H1 (cell line): Measurements from ENCODE around the gene GRK6. TPM values are rescaled to one million over a fixed set of nuclear protein-coding genes. Genes with fewer than 3 reads are reported as not detected.

Experiments used
- CTCF ChIA-PET: fragments of 300-600 bp; sonication (Branson Sonifier 250); formaldehyde crosslinking; loops from one replicate; lab custom pipeline; 2021; ENCODE audit not compliant: partially characterized antibody; lab: Charles Lee
- POLR2A ChIA-PET: fragments of 300-600 bp; sonication (Branson Sonifier 250); formaldehyde crosslinking; loops from one replicate; lab custom pipeline; 2021; ENCODE audit warnings: inconsistent platforms; ENCODE audit not compliant: partially characterized antibody; lab: Charles Lee
- DNase-seq, 2 experiments: peaks; one replicate each; pipeline versions ENCODE4 v3.0.0 to v3.0.0-alpha.2; 2010 to 2022; ENCODE audit warnings: low spot score in 2 of 2, low read depth in 1 of 2, mixed read lengths in 1 of 2
- FAIRE-seq: peaks from 2 replicates; lab custom pipeline; 2011; peaks lifted over from hg19 to GRCh38; lab: Jason Lieb, UNC
- H2AFZ ChIP-seq: 2 replicates; pipeline ENCODE4 v1.8.1; 2012; ENCODE audit warnings: low read length, inconsistent platforms
- H2AK5ac ChIP-seq: 2 replicates; pipeline ENCODE4 v1.6.1; 2013; ENCODE audit warnings: low read depth, low read length
- H2BK120ac ChIP-seq: replicated peaks from 2 replicates; pipeline ENCODE3; 2013; ENCODE audit warnings: low read depth, low read length, inconsistent platforms
- H2BK12ac ChIP-seq: 2 replicates; pipeline ENCODE4 v1.6.1; 2013; ENCODE audit warnings: low read depth, low read length
- H2BK15ac ChIP-seq: 2 replicates; pipeline ENCODE4 v1.6.1; 2013; ENCODE audit warnings: low read length
- H2BK20ac ChIP-seq: 2 replicates; pipeline ENCODE4 v1.6.1; 2013; ENCODE audit warnings: low read length
- H2BK5ac ChIP-seq: 2 replicates; pipeline ENCODE4 v1.6.1; 2013; ENCODE audit warnings: low read depth, low read length
- H3K14ac ChIP-seq: 2 replicates; pipeline ENCODE4 v1.6.1; 2013; ENCODE audit warnings: inconsistent platforms; ENCODE audit not compliant: insufficient read length
- H3K18ac ChIP-seq: 2 replicates; pipeline ENCODE4 v1.6.1; 2013; ENCODE audit warnings: low read length; ENCODE audit errors: extremely low read depth
- H3K23ac ChIP-seq: 2 replicates; pipeline ENCODE4 v1.6.1; 2013; ENCODE audit warnings: inconsistent platforms; ENCODE audit not compliant: insufficient read length
- H3K23me2 ChIP-seq: 2 replicates; pipeline ENCODE4 v1.6.1; 2013; ENCODE audit warnings: low read depth, low read length
- H3K27ac ChIP-seq: 2 replicates; pipeline ENCODE4 v1.6.1; 2011; ENCODE audit warnings: low read depth, low read length, inconsistent platforms
- H3K27me3 ChIP-seq, 4 experiments: replicated peaks in 1 of 4; 1 replicate in 1 of 4; 2 replicates in 3 of 4; pipeline versions ENCODE4 v1.6.1 to v1.8.1; 2011 to 2013; ENCODE audit warnings: low read length in 3 of 4, mild to moderate bottlenecking in 3 of 4, inconsistent platforms in 2 of 4, mixed read lengths in 2 of 4, moderate library complexity in 1 of 4; ENCODE audit not compliant: control insufficient read depth in 3 of 4, insufficient read depth in 3 of 4; ENCODE audit errors: extremely low read depth in 1 of 4
- H3K36me3 ChIP-seq, 4 experiments: 2 replicates each; pipeline versions ENCODE4 v1.6.1 to v1.8.1; 2011 to 2013; ENCODE audit warnings: mild to moderate bottlenecking in 4 of 4, low read length in 3 of 4, moderate library complexity in 2 of 4, control low read depth in 1 of 4, inconsistent platforms in 1 of 4; ENCODE audit not compliant: insufficient read depth in 4 of 4, control insufficient read depth in 2 of 4
- H3K4ac ChIP-seq: replicated peaks from 2 replicates; pipeline ENCODE3; 2013; ENCODE audit warnings: low read length, low read depth, mixed read lengths, inconsistent platforms; ENCODE audit not compliant: insufficient read length
- H3K4me1 ChIP-seq, 4 experiments: replicated peaks in 1 of 4; 1 replicate in 1 of 4; 2 replicates in 3 of 4; pipeline versions ENCODE4 v1.6.1 to v1.8.1; 2011 to 2013; ENCODE audit warnings: low read length in 3 of 4, inconsistent platforms in 2 of 4, mixed read lengths in 1 of 4; ENCODE audit not compliant: insufficient read depth in 4 of 4, control insufficient read depth in 3 of 4
- H3K4me2 ChIP-seq, 2 experiments: 2 replicates each; pipeline versions ENCODE4 v1.6.1 to v1.8.1; 2011 to 2013; ENCODE audit warnings: low read depth in 2 of 2, low read length in 2 of 2, control low read depth in 1 of 2, inconsistent platforms in 1 of 2, mild to moderate bottlenecking in 1 of 2; ENCODE audit not compliant: insufficient read depth in 1 of 2
- H3K4me3 ChIP-seq, 4 experiments: fragments of 200-600, 300-600 bp in 1 of 4; sonication (generic), shearing (Covaris generic), sonication (Bioruptor Twin) in 1 of 4; 2 replicates each; pipeline versions ENCODE4 v1.5.1 to v1.8.1; 2011 to 2016; ENCODE audit warnings: low read length in 4 of 4, low read depth in 3 of 4, control low read depth in 2 of 4, inconsistent platforms in 2 of 4, mild to moderate bottlenecking in 2 of 4, mixed read lengths in 1 of 4, moderate library complexity in 1 of 4; ENCODE audit not compliant: insufficient read depth in 2 of 4; ENCODE audit errors: extremely low read depth in 1 of 4
- H3K56ac ChIP-seq: replicated peaks from 2 replicates; pipeline ENCODE3; 2013; ENCODE audit warnings: low read depth, mild to moderate bottlenecking, mixed read lengths, low read length, inconsistent platforms; ENCODE audit not compliant: insufficient read length
- H3K79me1 ChIP-seq: 2 replicates; pipeline ENCODE4 v1.6.1; 2013; ENCODE audit warnings: low read depth, low read length, control low read depth
- H3K79me2 ChIP-seq, 2 experiments: 2 replicates each; pipeline versions ENCODE4 v1.6.1 to v1.8.1; 2012 to 2013; ENCODE audit warnings: low read length in 2 of 2, mild to moderate bottlenecking in 2 of 2, inconsistent platforms in 1 of 2; ENCODE audit not compliant: insufficient read depth in 2 of 2, control insufficient read depth in 1 of 2
- H3K9ac ChIP-seq, 4 experiments: replicated peaks in 1 of 4; 1 replicate in 1 of 4; 2 replicates in 3 of 4; pipeline versions ENCODE4 v1.6.1 to v1.8.1; 2011 to 2013; ENCODE audit warnings: low read depth in 3 of 4, low read length in 3 of 4, control low read depth in 2 of 4, mild to moderate bottlenecking in 2 of 4, moderate library complexity in 2 of 4, inconsistent platforms in 1 of 4; ENCODE audit errors: extremely low read depth in 1 of 4
- H3K9me3 ChIP-seq, 2 experiments: 2 replicates each; pipeline versions ENCODE4 v1.6.1 to v1.8.1; 2012 to 2013; ENCODE audit warnings: mild to moderate bottlenecking in 2 of 2, moderate library complexity in 2 of 2, control low read depth in 1 of 2, inconsistent platforms in 1 of 2, low read depth in 1 of 2, low read length in 1 of 2, mixed read lengths in 1 of 2; ENCODE audit not compliant: insufficient read depth in 2 of 2
- H4K20me1 ChIP-seq, 2 experiments: replicated peaks in 1 of 2; 2 replicates each; pipeline versions ENCODE3 to v1.8.1; 2011 to 2013; ENCODE audit warnings: inconsistent platforms in 2 of 2, low read length in 2 of 2, mild to moderate bottlenecking in 1 of 2; ENCODE audit not compliant: insufficient read depth in 2 of 2, control insufficient read depth in 1 of 2
- H4K5ac ChIP-seq: 2 replicates; pipeline ENCODE4 v1.6.1; 2013; ENCODE audit warnings: low read length, low read depth, mixed read lengths, inconsistent platforms; ENCODE audit not compliant: insufficient read length
- H4K8ac ChIP-seq: 2 replicates; pipeline ENCODE4 v1.8.0; 2013; ENCODE audit warnings: mild to moderate bottlenecking, moderate library complexity, low read length, inconsistent platforms; ENCODE audit not compliant: insufficient read depth; ENCODE audit errors: extremely low read depth
- H4K91ac ChIP-seq: replicated peaks from 2 replicates; pipeline ENCODE3; 2013; ENCODE audit warnings: low read length, mixed read lengths, inconsistent platforms; ENCODE audit not compliant: insufficient read length
- ATF2 ChIP-seq: IDR thresholded peaks from 2 replicates; pipeline ENCODE4 v1.6.1; 2012; ENCODE audit warnings: low read length, inconsistent platforms
- BACH1 ChIP-seq: IDR thresholded peaks from 2 replicates; pipeline ENCODE4 v1.6.1; 2012; ENCODE audit warnings: low read length, improper control_type of control experiment
- BCL11A ChIP-seq, 2 experiments: IDR thresholded peaks; one replicate each; pipeline ENCODE4 v1.6.1; 2011; ENCODE audit warnings: low read depth in 2 of 2, low read length in 2 of 2, mild to moderate bottlenecking in 2 of 2
- CEBPB ChIP-seq: IDR thresholded peaks from 2 replicates; pipeline ENCODE4 v1.6.1; 2012; ENCODE audit warnings: low read depth, low read length
- E2F6 ChIP-seq: IDR thresholded peaks from 2 replicates; pipeline ENCODE4 v1.6.1; 2012; ENCODE audit warnings: inconsistent platforms
- EP300 ChIP-seq, 2 experiments: IDR thresholded peaks; 1 replicate in 1 of 2; 2 replicates in 1 of 2; pipeline ENCODE4 v1.6.1; 2011 to 2012; ENCODE audit warnings: low read depth in 2 of 2, low read length in 2 of 2, mild to moderate bottlenecking in 2 of 2, borderline replicate concordance in 1 of 2, inconsistent platforms in 1 of 2, moderate library complexity in 1 of 2
- FOSL1 ChIP-seq: IDR thresholded peaks from 2 replicates; pipeline ENCODE4 v1.6.1; 2011; ENCODE audit warnings: mild to moderate bottlenecking, low read depth, low read length, moderate library complexity; ENCODE audit not compliant: insufficient read depth
- GTF2F1 ChIP-seq: IDR thresholded peaks from 2 replicates; pipeline ENCODE4 v1.6.1; 2012; ENCODE audit warnings: low read depth, low read length, improper control_type of control experiment, borderline replicate concordance
- RAD21 ChIP-seq, 2 experiments: IDR thresholded peaks in 1 of 2; conservative IDR thresholded peaks in 1 of 2; 2 replicates each; pipeline ENCODE4 v1.6.1; 2011; ENCODE audit warnings: low read depth in 2 of 2, low read length in 2 of 2, improper control_type of control experiment in 1 of 2, inconsistent platforms in 1 of 2, mild to moderate bottlenecking in 1 of 2, moderate library complexity in 1 of 2
- TAF7 ChIP-seq: optimal IDR thresholded peaks from 2 replicates; pipeline ENCODE3; 2011; ENCODE audit warnings: low read depth, mild to moderate bottlenecking, inconsistent platforms, low read length, moderate library complexity, borderline replicate concordance
- TCF12 ChIP-seq: IDR thresholded peaks from 2 replicates; pipeline ENCODE4 v1.6.1; 2011; ENCODE audit warnings: low read depth, mild to moderate bottlenecking, low read length
- WGBS, 2 experiments: shearing (Covaris generic) in 1 of 2; methylation state at CpG; one replicate each; pipeline versions ENCODE4 v1.1.6 to v1.1.7; 2013 to 2015; ENCODE audit warnings: low lambda C conversion rate in 2 of 2, mixed read lengths in 2 of 2, inconsistent platforms in 1 of 2, low coverage in 1 of 2, missing lambda C conversion rate in 1 of 2; ENCODE audit not compliant: insufficient replicate concordance in 2 of 2, insufficient coverage in 1 of 2, insufficient read length in 1 of 2; ENCODE audit errors: extremely low coverage in 1 of 2, missing lambda C conversion rate in 1 of 2; 5-methylcytosine and 5-hydroxymethylcytosine counted together
- polyA plus RNA-seq, 7 experiments: library from polyadenylated mRNA; depleted of rRNA in 3 of 7; stranded (reverse) in 5 of 7; unstranded in 2 of 7; fragments of >200 nt in 5 of 7; fragments of 200-250 nt in 2 of 7; gene quantifications; 1 replicate in 5 of 7; 2 replicates in 1 of 7; 4 replicates in 1 of 7; pipeline versions ENCODE4 v1.2.1 to v1.2.3, GENCODE V29; 2011 to 2013; ENCODE audit warnings: missing spikeins in 2 of 7, mixed read lengths in 2 of 7
- total RNA-seq: library from RNA; stranded (reverse); fragmentation: NEBNext Ultra II Directional; extraction: Animal tissue kit (Norgen Biotek cat#: 25700); gene quantifications from 2 replicates; pipeline ENCODE4 v1.2.1, GENCODE V29; 2021

The GRK6 gene
- total and polyA plus RNA-seq, 2 of the 8 experiments (the other 6 are each of a cell fraction or from before 2014, with no cell fraction given), result 31.8 to 57.8 TPM

GRCh38 chr5:177414481-177414880 lies 12.0 kb upstream of the GRK6 start:
- no peak overlapping the region for H2AFZ ChIP-seq
- H4K20me1 ChIP-seq, result no peaks in the 10 kb centered on the region
- no peaks in the 10 kb centered on the region; a peak in 1 of 7 replicates for H3K4me1 ChIP-seq
- no peak overlapping the region for H3K56ac ChIP-seq
- H3K27ac ChIP-seq, result no peak overlapping the region
- H2BK120ac ChIP-seq, result no peak overlapping the region
- ChIA-PET POLR2A (interaction anchor here (0.8 to 24.2 kb wide), 6 partner anchors 10 to 30 kb away, joined by 3 to 460 read pairs (median 6); partner anchors contain the start of gene PRR7), CTCF (interaction anchor here (0.8 to 4.9 kb wide), 10 partner anchors 9 to 96 kb away, joined by 3 to 47 read pairs (median 4); partner anchors contain the start of gene SLC34A1)
- H3K36me3 ChIP-seq, result no peaks in the 10 kb centered on the region
- H3K79me2 ChIP-seq, result no peaks in the 10 kb centered on the region
- H2BK12ac ChIP-seq, result no peak overlapping the region
- H3K4me2 ChIP-seq, result no peak overlapping the region
- no peak overlapping the region for H3K23ac ChIP-seq
- FAIRE-seq (no peak), DNase-seq (no peak)
- no peak overlapping the region for H3K4me3 ChIP-seq
- H3K9me3 ChIP-seq, result no peaks in the 10 kb centered on the region
- peaks cover 0 to 6% (median 2%) of the 10 kb centered on the region in 4 experiments; a peak in 1 of 7 replicates for H3K27me3 ChIP-seq
- no peak overlapping the region for H3K9ac ChIP-seq
- H3K18ac ChIP-seq, result no peak overlapping the region
- WGBS, 2 experiments, result 80% methylated on average over 3 of the region's 3 CpGs; no CpG with 5 or more reads in 1 of the 2 experiments
- H3K79me1 ChIP-seq, result no peaks in the 10 kb centered on the region
- H2BK15ac ChIP-seq, result no peak overlapping the region
- no peak overlapping the region for H3K14ac ChIP-seq
- no peaks in the 10 kb centered on the region for H3K23me2 ChIP-seq
- H3K4ac ChIP-seq, result no peak overlapping the region
- no peak overlapping the region for H4K91ac ChIP-seq
- H2BK20ac ChIP-seq, result no peak overlapping the region
- no peak overlapping the region for H2AK5ac ChIP-seq
- H4K5ac ChIP-seq, result no peak overlapping the region
- H2BK5ac ChIP-seq, result no peak overlapping the region
- H4K8ac ChIP-seq, result no peak overlapping the region
- TF ChIP-seq RAD21 (IDR thresholded peaks at IDR 0.05 in 1 of 2, conservative IDR thresholded peaks at IDR 0.05 in 1 of 2; ENCODE audit: low read depth in 2 of 2, low read length in 2 of 2) (no peak), E2F6 (no peak), TAF7 (no peak), GTF2F1 (no peak), EP300 (IDR thresholded peaks at IDR 0.05; ENCODE audit: borderline replicate concordance in 1 of 2, low read depth in 2 of 2, low read length in 2 of 2) (no peak), CEBPB (no peak), ATF2 (no peak), BCL11A (IDR thresholded peaks at IDR 0.05; ENCODE audit: low read depth in 2 of 2, low read length in 2 of 2) (no peak), TCF12 (no peak), BACH1 (no peak), FOSL1 (no peak)
